K562 (cell line): ENCODE measurements around the gene TNIK. TPM values are rescaled to one million over a fixed set of nuclear protein-coding genes. Genes with fewer than 3 reads are reported as not detected.
A peak's percentile ranks its signal among the peaks of the same experiment; 100 is the strongest.

Source experiments
- ATAC-seq: fragments of 200-7000 bp; cut with Tn5 transposase; 3 replicates; pipeline ENCODE4 v1.9.1; 2020; ENCODE audit warnings: moderate library complexity
- BruUV-seq: library from RNA; stranded (reverse); fragments of 400-500 nt; replicated peaks from 2 replicates; lab custom pipeline; 2021; lab: Mats Ljungman, UMichigan
- CTCF ChIA-PET: fragments of 300-600 bp; formaldehyde crosslinking; extraction: SDS; loops from one replicate; lab custom pipeline; 2021; ENCODE audit warnings: low intra/inter-chr PET ratio; lab: Yijun Ruan, JAX
- POLR2A ChIA-PET: fragments of 300-600, 350-650 bp; sonication (Branson Sonifier 250); formaldehyde crosslinking; extraction: SDS; loops from one replicate; lab custom pipeline; 2021; ENCODE audit warnings: antibody characterized with exemption, inconsistent platforms; lab: Yijun Ruan, JAX
- DNase-seq, 4 experiments: peaks; one replicate each; pipeline versions ENCODE4 v3.0.0 to v3.0.0-alpha.2; 2011 to 2018; ENCODE audit warnings: low spot score in 3 of 4, mixed read lengths in 3 of 4; ENCODE audit errors: extremely low read depth in 1 of 4
- FAIRE-seq: peaks from 2 replicates; lab custom pipeline; 2011; peaks lifted over from hg19 to GRCh38; lab: Jason Lieb, UNC
- H2AFZ ChIP-seq: 2 replicates; pipeline ENCODE4 v1.6.0; 2011; ENCODE audit warnings: low read depth, low read length, control low read depth, inconsistent platforms
- H3K27ac ChIP-seq: fragments of 200-600 bp; 3 replicates; pipeline ENCODE4 v1.8.0; 2011; ENCODE audit warnings: low read depth, mild to moderate bottlenecking, control low read depth, inconsistent platforms, low read length, moderate library complexity, mixed read lengths; ENCODE audit errors: extremely low read depth
- H3K27me3 ChIP-seq, 2 experiments: fragments of 300-600 bp in 1 of 2; 2 replicates in 1 of 2; 3 replicates in 1 of 2; pipeline versions ENCODE4 v1.6.0 to v1.8.0; 2011; ENCODE audit warnings: inconsistent platforms in 2 of 2, low read length in 2 of 2, mild to moderate bottlenecking in 1 of 2, mixed read lengths in 1 of 2, moderate library complexity in 1 of 2; ENCODE audit not compliant: control insufficient read depth in 2 of 2, insufficient read depth in 2 of 2
- H3K36me3 ChIP-seq: fragments of 300-600 bp; 3 replicates; pipeline ENCODE4 v1.8.0; 2011; ENCODE audit warnings: mild to moderate bottlenecking, low read length, inconsistent platforms; ENCODE audit not compliant: control insufficient read depth, insufficient read depth
- H3K4me1 ChIP-seq, 2 experiments: fragments of 200-600 bp in 1 of 2; replicated peaks in 1 of 2; 2 replicates in 1 of 2; 3 replicates in 1 of 2; pipeline versions ENCODE4 v1.5.1 to v1.8.0; 2011; ENCODE audit warnings: inconsistent platforms in 2 of 2, low read length in 2 of 2, mild to moderate bottlenecking in 1 of 2, mixed read lengths in 1 of 2, moderate library complexity in 1 of 2; ENCODE audit not compliant: control insufficient read depth in 2 of 2, insufficient read depth in 2 of 2
- H3K4me2 ChIP-seq: 2 replicates; pipeline ENCODE4 v1.6.1; 2011; ENCODE audit warnings: low read length, control low read depth, inconsistent platforms, mixed read lengths; ENCODE audit not compliant: insufficient read depth
- H3K4me3 ChIP-seq: fragments of 200-600 bp; sonication (generic), shearing (Covaris generic); 2 replicates; pipeline ENCODE4 v1.5.1; 2016; ENCODE audit warnings: control low read depth, inconsistent platforms
- H3K79me2 ChIP-seq: fragments of 200-600 bp; 3 replicates; pipeline ENCODE4 v1.8.0; 2011; ENCODE audit warnings: low read length, inconsistent platforms; ENCODE audit not compliant: control insufficient read depth, insufficient read depth
- H3K9ac ChIP-seq, 2 experiments: 2 replicates each; pipeline versions ENCODE4 v1.6.0 to v1.6.1; 2011; ENCODE audit warnings: low read depth in 2 of 2, low read length in 2 of 2, control low read depth in 1 of 2, inconsistent platforms in 1 of 2, mild to moderate bottlenecking in 1 of 2, mixed read lengths in 1 of 2; ENCODE audit not compliant: insufficient read depth in 1 of 2
- H3K9me1 ChIP-seq: one replicate; pipeline ENCODE4 v1.6.0; 2011; ENCODE audit warnings: inconsistent platforms, mild to moderate bottlenecking, low read length, moderate library complexity; ENCODE audit not compliant: control insufficient read depth, insufficient read depth
- H3K9me3 ChIP-seq: replicated peaks from 2 replicates; pipeline ENCODE4 v1.5.1; 2011; ENCODE audit warnings: low read depth, low read length, inconsistent platforms; ENCODE audit not compliant: control insufficient read depth, insufficient read depth
- H4K20me1 ChIP-seq: replicated peaks from 2 replicates; pipeline ENCODE4 v1.6.1; 2011; ENCODE audit warnings: low read length, inconsistent platforms, mixed read lengths; ENCODE audit not compliant: control insufficient read depth, insufficient read depth
- ADNP ChIP-seq: fragments of 200-800 bp; sonication (Bioruptor generic); IDR thresholded peaks from 2 replicates; pipeline ENCODE4 v1.6.1; 2016; ENCODE audit warnings: missing genetic modification characterization, missing compliant biosample characterization
- BCOR ChIP-seq: fragments of 450-650 bp; IDR thresholded peaks from 2 replicates; pipeline ENCODE4 v1.6.1; 2016
- BRF2 ChIP-seq: IDR thresholded peaks from 3 replicates; pipeline ENCODE4 v1.6.1; 2011; ENCODE audit warnings: borderline replicate concordance, mild to moderate bottlenecking; ENCODE audit not compliant: insufficient read length, insufficient read depth
- E2F5 ChIP-seq: sonication (generic); formaldehyde crosslinking; IDR thresholded peaks from 2 replicates; pipeline ENCODE4 v1.8.0; 2022; ENCODE audit warnings: mild to moderate bottlenecking, missing genetic modification reagents
- HLTF ChIP-seq: fragments of 450-650 bp; IDR thresholded peaks from 2 replicates; pipeline ENCODE4 v1.6.1; 2016
- KDM1A ChIP-seq, 2 experiments: fragments of 450-650 bp; IDR thresholded peaks; 2 replicates each; pipeline ENCODE4 v1.6.1; 2016; ENCODE audit warnings: mild to moderate bottlenecking in 2 of 2
- MYBL2 ChIP-seq, 2 experiments: fragments of 450-650 bp in 1 of 2; sonication (generic) in 1 of 2; formaldehyde crosslinking in 1 of 2; IDR thresholded peaks; 2 replicates each; pipeline versions ENCODE4 v1.6.1 to v1.8.1; 2017 to 2022; ENCODE audit warnings: borderline replicate concordance in 1 of 2, inconsistent platforms in 1 of 2, low read depth in 1 of 2, mild to moderate bottlenecking in 1 of 2, missing genetic modification reagents in 1 of 2, moderate library complexity in 1 of 2
- NCOA2 ChIP-seq, 2 experiments: fragments of 450-650 bp; IDR thresholded peaks; 2 replicates each; pipeline ENCODE4 v1.6.1; 2018; ENCODE audit warnings: mild to moderate bottlenecking in 2 of 2, moderate library complexity in 1 of 2; ENCODE audit not compliant: partially characterized antibody in 2 of 2
- NFATC3 ChIP-seq: fragments of 450-650 bp; IDR thresholded peaks from 2 replicates; pipeline ENCODE4 v1.6.1; 2017; ENCODE audit warnings: mild to moderate bottlenecking
- NFYB ChIP-seq: IDR thresholded peaks from 2 replicates; pipeline ENCODE4 v1.6.1; 2011; ENCODE audit warnings: mild to moderate bottlenecking, moderate library complexity; ENCODE audit not compliant: insufficient read length; ENCODE audit errors: extremely low read depth
- RBM25 ChIP-seq: fragments of 200-400 bp; formaldehyde crosslinking; IDR thresholded peaks from 2 replicates; pipeline ENCODE4 v1.6.1; 2018; ENCODE audit warnings: low read length, low read depth, moderate library complexity; ENCODE audit not compliant: severe bottlenecking
- ZNF75A ChIP-seq: fragments of 450-650 bp; formaldehyde crosslinking; IDR thresholded peaks from 2 replicates; pipeline ENCODE4 v1.4.0; 2020; ENCODE audit warnings: mild to moderate bottlenecking
- WGBS: fragments of 100-300 bp; shearing (Covaris generic); methylation state at CpG from one replicate; pipeline ENCODE4 v1.1.6; 2016; ENCODE audit warnings: low coverage, mixed read lengths; ENCODE audit not compliant: insufficient coverage; ENCODE audit errors: missing lambda C conversion rate; 5-methylcytosine and 5-hydroxymethylcytosine counted together
- in situ Hi-C: fragments of 300-500 bp; cut with MboI; formaldehyde crosslinking; loops from 4 replicates; pipeline ENCODE4 v1.15.0; 2018; ENCODE audit warnings: inconsistent platforms, mixed read lengths
- intact Hi-C: fragments of 100-400 bp; cut with micrococcal nuclease; formaldehyde crosslinking; loops from 2 replicates; pipeline ENCODE4 v1.14.2; 2022
- polyA plus RNA-seq, 8 experiments: library from polyadenylated mRNA; depleted of rRNA in 4 of 8; stranded (reverse) in 5 of 8; unstranded in 3 of 8; fragments of >200 nt; fragmentation: Nextera tagmentation in 2 of 8; fragmentation: Illumina TruSeq in 1 of 8; extraction: Ambion mirVana in 2 of 8; extraction: Trizol in 1 of 8; gene quantifications; 2 replicates each; pipeline versions ENCODE4 v1.2.1 to v1.2.3, GENCODE V29; 2011 to 2014; ENCODE audit warnings: inconsistent platforms in 1 of 8, missing spikeins in 1 of 8
- total RNA-seq, 7 experiments: library from RNA; depleted of rRNA in 6 of 7; stranded (reverse); fragments of >200 nt in 6 of 7; fragmentation: Illumina TruSeq in 2 of 7; extraction: Trizol in 2 of 7; gene quantifications; 2 replicates each; pipeline versions ENCODE4 v1.2.1 to v1.2.3, GENCODE V29; 2011 to 2021; ENCODE audit warnings: low replicate concordance in 1 of 7

TNIK gene
- total and polyA plus RNA-seq, 9 of the 15 experiments (the other 6 are each of a cell fraction or from before 2014, with no cell fraction given): 6.6 to 39.0 (median 24.7) TPM

DNA sequence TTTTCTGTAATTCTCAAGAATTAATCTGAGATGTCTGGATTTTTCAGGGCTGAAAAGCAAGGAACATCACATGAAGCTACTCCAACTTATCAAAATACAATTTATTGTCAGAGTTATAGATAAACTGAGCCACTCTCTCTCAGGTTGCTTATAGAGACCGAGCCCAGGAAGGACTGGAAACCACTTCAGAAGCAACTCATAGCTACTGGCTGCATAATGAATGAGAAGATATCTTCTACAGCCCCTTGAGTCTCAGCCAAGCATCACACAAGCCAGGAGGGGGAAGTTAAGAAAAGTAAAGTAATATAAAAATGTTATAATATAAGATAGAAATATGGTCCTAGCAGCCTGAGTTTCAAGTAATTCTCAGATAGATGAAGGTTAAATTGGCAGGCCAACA is 186.0 kb downstream of the TNIK start (continued):
- no peak for TF ChIP-seq BRF2
- TF ChIP-seq NFATC3: no peak
- TF ChIP-seq NFYB: no peak
- no peak for TF ChIP-seq MYBL2 (IDR thresholded peaks at IDR 0.05; ENCODE audit: low read depth)
- no peak for TF ChIP-seq MYBL2 (CRISPR knock-in tag; IDR thresholded peaks at IDR 0.05; ENCODE audit: borderline replicate concordance)
- no peak for TF ChIP-seq HLTF
- no peak for TF ChIP-seq NCOA2 (IDR thresholded peaks at IDR 0.05; ENCODE audit: partially characterized antibody in 2 of 2)
- TF ChIP-seq ZNF75A (CRISPR knock-in tag): no peak

GRCh38 chr3:171270541-171270940 is 189.7 kb downstream of the TNIK start:
- no peak overlapping the region for H2AFZ ChIP-seq
- H3K79me2 ChIP-seq: no peaks in the 10 kb centered on the region; the same call in 1 of the 3 replicates
- intact Hi-C loops (no loop called here), in situ Hi-C loops (no loop called here)
- DNase-seq (no peak), FAIRE-seq (no peak), ATAC-seq (no peak)
- no peaks in the 10 kb centered on the region for H3K27me3 ChIP-seq
- no peaks in the 10 kb centered on the region for H3K9me1 ChIP-seq
- no TSS peak for BruUV-seq
- peaks cover 6% of the 10 kb centered on the region for H4K20me1 ChIP-seq
- 77% methylated on average over 2 of the region's 2 CpGs for WGBS
- no peak overlapping the region for H3K4me2 ChIP-seq
- H3K27ac ChIP-seq: no peak overlapping the region
- POLR2A ChIA-PET: interaction anchor here (0.8 to 0.9 kb wide), 3 partner anchors 10 to 24 kb away, joined by 3 to 8 read pairs (median 4); no protein-coding TSS in a partner anchor
- H3K36me3 ChIP-seq: no peaks in the 10 kb centered on the region
- CTCF ChIA-PET: no interaction called here
- H3K4me3 ChIP-seq: no peak overlapping the region
- TF ChIP-seq E2F5 (CRISPR knock-in tag) (no peak), RBM25 (peak; percentile 88), ADNP (tag) (peak; percentile 75; the same call in 1 of the 2 replicates), KDM1A (IDR thresholded peaks at IDR 0.05) (peak in 1 of 2 experiments; percentile 60; a peak in 2 of 4 replicates), BCOR (peak; percentile 59; the same call in 1 of the 2 replicates)
- H3K9me3 ChIP-seq: no peaks in the 10 kb centered on the region
- H3K4me1 ChIP-seq: no peaks in the 10 kb centered on the region; a peak in 2 of 5 replicates
- no peak overlapping the region for H3K9ac ChIP-seq
